Renal cortical epithelial cell (primary cell): Measurements from ENCODE around the gene PSMC3IP. TPM values are rescaled to one million over a fixed set of nuclear protein-coding genes. Genes with fewer than 3 reads are reported as not detected.
"Not testable (repeated sequence)": the region's sequence is repeated elsewhere in the genome, so short reads cannot be mapped to it uniquely, and the experiment has no call there.

ENCODE experiments used
- DNase-seq: peaks from one replicate; pipeline ENCODE4 v3.0.0-alpha.2; 2011; ENCODE audit warnings: low read depth
- total RNA-seq: library from RNA; depleted of rRNA; stranded (reverse); fragments of >200 nt; gene quantifications from 2 replicates; pipeline ENCODE4 v1.2.3, GENCODE V29; 2014

The PSMC3IP gene
- total RNA-seq, result 2.9 and 5.0 TPM in 2 replicates

DNA sequence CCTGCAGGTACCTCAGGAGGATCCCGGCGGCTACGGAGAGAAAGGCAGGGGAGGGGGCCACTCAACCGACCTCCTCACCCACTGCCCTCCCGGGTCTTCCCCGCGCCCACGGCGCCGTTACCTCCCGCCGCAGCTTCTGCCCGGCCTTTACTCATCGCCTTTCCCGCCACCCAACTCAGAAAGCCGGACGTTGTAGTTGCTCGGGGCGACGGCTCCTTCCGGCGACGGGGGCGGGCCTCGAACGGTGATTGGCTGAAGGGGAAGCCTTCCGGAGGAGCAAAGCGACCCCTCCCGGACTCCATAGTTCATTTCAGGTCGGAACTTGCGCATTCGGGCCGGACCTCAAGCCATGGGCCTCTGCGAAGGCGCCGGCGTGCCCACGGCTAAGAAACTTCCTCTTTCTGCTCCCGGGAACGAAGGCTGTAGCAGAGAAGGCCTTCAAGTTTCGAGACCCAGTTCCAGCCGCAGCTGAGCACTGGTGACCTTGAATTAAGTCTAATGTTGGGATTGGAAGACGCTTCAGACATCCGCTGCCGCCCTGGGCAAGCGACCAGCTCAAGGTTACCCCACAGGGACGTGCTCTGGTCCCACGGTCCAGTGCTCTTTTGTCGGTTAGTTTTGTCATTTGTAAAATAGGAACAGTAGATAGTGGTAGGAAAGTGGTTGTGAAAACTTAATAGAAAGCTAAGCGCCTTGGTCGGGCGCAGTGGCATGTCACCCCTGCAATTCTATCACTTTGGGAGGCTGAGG, at the start of gene PSMC3IP:
Gene PSMC3IP, minus strand, starts transcription at position 198 of the 750 bp plus-strand sequence. Its CDS starts 43 bp downstream, at position 155.
- DNase-seq, result peak; percentile 85

GRCh38 chr17:42623732-42624596, 46.4 kb upstream of the PSMC3IP start:
- DNase-seq, result peak; percentile 60

DNA sequence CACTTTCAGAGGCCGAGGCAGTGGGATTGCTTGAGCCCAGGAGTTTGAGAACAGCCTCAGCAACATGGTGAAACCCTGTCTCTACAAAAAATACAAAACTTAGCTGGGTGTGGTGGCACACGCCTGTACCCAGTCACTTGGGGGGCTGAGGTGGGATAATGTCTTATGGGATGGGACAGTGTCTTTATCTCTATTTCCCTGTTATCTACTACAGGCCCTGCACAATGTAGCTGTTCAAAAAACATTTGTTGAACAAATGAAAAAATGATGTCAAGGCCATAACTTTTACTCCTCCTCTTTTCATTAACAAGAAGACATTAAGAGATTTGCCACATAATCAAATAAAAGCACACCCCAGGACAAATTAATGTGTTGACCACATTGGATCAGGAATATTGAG, 45.7 kb upstream of the PSMC3IP start:
- no peak for DNase-seq

GRCh38 chr17:42621987-42622386, 44.5 kb upstream of the PSMC3IP start:
- DNase-seq, result not testable (repeated sequence)

DNA sequence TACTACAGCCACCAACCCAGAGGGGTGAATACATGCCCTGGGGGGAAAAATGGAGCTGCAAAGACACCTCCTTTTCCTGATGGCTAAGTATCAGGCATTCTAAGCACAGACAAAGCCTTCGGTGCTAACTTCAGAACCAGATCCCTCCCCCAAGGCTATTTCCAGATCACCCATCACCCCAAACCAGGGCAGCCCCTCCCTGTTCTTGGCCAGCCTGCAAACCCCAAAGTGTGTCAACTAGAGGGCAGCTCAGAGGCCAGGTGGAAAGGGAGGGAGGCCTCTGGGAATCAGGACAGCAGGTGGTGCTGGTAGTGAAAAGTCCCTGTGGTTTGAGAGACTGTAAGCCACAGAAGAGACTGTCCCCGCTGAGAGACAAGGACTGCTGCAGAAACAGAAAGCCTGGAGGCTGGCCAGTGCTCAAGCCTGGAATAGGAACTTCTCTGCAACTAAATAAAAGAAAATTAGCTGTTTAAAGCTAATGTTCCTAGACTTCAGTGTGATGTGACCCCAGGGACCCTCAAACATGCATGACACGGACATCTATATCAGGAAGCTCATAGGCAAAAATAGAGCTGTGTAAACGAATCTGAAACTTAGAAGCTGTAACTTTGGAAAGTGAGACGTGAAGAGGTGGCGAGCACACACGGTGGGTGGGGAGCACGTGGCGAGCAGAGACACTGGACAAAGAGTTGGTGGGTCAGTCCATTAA, 41.1 kb upstream of the PSMC3IP start:
- peak; percentile 38 for DNase-seq

DNA sequence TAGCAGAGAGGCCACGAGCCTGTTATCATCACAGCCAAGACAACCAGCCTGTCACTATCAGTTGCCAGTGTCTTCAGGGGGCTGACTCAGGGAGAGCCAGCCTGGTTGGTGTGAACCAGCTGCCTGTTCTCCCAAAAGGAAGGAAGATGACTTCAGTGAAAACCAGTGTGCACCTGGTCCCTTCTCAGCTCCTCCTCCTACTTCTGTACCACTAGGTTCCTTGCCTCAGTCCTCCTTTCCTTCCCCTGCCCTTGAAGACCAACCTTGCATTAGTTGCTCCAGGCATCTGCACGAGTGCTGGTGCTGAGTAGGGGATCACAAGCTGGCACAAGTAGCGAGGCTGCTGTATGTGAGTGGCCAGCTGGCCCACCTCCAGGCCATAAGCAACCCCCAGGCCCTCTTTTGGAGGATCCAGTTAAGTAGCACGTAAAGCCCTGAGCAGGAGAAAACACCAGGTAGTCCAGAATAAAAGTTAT, 40.5 kb upstream of the PSMC3IP start:
- DNase-seq, result no peak

DNA sequence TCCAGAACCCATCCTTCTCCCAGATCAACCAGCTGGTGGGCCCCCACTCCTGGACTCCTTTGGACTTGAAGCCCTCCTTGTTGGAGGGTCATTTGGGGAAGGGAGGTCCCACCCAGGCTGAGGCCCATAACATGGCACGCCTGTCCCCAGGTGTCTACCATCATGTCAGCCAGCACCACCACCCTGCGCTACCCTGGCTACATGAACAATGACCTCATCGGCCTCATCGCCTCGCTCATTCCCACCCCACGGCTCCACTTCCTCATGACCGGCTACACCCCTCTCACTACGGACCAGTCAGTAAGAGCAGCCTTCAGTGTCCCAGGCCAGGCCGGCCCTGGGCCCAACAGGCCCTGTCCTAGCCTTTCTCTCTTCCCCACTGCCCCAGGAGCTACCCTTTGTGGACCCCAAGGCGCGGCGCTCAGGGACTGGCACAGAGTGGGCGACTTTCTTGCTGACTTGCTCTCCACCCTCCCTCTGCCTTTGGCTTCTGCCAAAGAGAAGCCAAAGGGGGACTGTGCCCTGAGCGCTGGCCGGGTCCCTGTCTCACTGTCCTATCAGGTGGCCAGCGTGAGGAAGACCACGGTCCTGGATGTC, 36.3 kb upstream of the PSMC3IP start:
- DNase-seq, result no peak

GRCh38 chr17:42612013-42612412, 34.5 kb upstream of the PSMC3IP start:
- DNase-seq, result no peak

DNA sequence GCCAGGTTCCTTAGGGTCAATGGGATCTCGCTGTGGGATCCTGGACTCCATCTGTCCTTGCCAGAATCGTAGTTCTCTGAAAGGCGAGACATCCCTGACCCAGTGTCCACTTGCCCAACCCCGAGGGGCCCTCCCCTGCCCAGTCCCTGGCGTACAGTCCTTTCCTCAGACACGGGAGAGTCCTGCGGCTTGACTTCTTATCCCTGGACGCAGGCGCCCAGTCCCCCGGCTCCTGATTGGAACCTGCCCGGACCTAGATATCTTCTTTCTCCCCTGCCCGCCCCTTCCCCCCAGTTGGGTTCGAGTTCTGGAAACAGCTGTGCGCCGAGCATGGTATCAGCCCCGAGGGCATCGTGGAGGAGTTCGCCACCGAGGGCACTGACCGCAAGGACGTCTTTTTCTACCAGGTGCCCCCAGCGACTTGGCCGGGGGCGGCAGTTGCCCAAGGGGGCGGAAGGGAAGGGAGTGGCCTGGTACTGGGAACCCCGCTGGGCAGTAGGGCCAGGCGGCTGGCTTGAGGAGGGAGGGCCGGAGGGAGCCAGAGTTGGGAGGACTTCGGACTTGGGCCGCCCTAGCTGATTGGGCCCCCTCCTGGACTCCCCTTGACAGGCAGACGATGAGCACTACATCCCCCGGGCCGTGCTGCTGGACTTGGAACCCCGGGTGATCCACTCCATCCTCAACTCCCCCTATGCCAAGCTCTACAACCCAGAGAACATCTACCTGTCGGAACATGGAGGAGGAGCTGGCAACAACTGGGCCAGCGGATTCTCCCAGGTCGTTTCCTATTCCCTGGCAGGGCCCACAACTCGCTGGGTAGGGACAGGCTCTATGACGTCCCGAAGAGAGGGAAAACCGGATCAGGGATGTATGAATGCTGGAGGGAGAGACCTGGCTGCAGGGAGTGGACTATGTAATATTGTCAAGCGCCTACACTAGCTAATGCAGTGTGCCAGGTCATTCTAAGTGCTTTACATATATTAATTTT, 32.6 kb upstream of the PSMC3IP start:
- DNase-seq, result not testable (repeated sequence)

- DNase-seq, result peak; percentile 97
These were observed 31.8 kb upstream of the PSMC3IP start, which contains the start of the genes RETREG3 and TUBG1 for GRCh38 chr17:42609182-42609813. TSS of gene RETREG3 (minus strand) at chr17:42609374. CDS start at chr17:42609324, 50 bp downstream. TSS of gene TUBG1 (plus strand) at chr17:42609683. CDS start at chr17:42609738, 55 bp downstream.

DNA sequence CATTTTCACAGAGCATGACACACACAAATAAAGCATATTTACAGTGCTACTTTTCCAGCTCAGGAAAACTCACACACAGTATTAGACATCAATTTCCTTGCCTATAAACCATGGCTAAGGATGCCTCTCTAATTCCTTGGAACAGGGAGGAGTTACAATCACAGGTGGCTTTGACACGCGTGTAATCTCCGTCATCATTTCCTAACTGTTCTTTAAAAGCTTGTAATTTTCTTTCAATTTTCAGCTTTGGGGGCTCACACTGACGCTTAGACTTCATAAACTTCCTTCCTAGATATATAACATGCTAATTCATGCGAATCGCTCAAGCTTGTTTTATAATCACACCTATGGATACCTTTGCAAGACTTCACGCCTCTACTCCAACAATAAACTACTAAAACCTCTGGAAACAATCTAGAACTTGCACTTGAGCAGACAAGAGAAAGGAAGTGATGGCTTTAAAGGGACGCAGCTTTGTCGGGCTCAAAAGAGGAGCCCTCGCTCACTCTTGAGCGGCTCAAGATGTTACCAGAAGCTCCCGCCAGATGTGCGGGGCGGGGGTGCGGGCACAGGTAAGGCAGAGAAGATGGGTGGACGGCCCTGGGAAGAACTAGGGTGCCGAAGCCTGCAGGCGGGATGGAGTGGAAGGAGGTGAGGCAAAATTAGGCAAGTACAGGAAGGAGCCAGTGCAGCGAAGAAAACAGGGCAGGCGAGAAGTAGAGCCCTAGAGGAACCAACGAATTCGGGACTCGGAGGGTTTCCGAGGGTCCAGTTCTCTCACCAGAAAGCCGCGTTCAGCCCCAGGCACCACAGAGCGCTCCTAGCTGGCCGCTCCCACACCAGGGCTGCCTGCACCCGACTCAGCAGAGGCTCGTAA, 31.0 kb upstream of the PSMC3IP start:
- DNase-seq, result no peak

- DNase-seq, result no peak
These were observed 30.2 kb upstream of the PSMC3IP start for GRCh38 chr17:42607769-42608168.

DNA sequence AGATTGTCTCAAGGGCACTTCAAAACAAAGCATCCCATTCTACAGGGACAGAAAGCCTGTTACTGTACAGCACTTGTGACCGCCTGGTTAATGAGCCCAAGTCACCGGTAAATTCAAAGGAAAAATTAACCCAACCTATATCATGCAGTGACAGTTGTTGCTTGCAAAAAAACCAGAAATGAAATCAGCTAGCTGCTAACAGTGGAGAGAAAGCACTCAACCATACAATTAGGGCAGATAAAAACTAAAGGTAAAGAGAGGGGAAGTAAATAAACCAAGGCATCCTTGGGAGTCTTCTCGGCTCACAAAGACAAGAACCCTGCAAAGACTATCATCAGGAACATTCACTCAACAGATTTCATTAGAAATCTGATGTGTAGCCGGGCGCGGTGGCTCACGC, 25.8 kb upstream of the PSMC3IP start:
- no peak for DNase-seq

- no peak for DNase-seq
These were observed 21.4 kb upstream of the PSMC3IP start for GRCh38 chr17:42598905-42599304.

DNA sequence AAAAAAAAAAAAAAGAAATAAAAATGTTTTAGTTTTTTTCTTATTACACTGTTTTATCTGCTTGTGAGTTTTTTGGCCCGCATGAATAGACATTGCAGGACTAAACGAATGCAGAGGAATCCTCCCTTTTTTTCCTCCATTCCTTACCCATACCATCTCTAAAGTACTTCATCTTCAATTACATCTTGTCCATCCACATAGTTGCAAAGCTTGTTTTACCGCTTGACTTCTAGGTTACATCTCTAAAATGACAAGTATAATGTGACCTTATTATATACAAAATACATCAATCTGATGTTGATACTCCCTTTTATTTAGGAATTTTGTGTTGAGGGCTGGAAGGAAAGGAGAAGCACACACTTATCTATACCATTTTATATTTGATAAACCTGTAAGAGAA, 18.9 kb upstream of the PSMC3IP start:
- no peak for DNase-seq

GRCh38 chr17:42591411-42591810, 13.9 kb upstream of the PSMC3IP start:
- DNase-seq, result no peak

DNA sequence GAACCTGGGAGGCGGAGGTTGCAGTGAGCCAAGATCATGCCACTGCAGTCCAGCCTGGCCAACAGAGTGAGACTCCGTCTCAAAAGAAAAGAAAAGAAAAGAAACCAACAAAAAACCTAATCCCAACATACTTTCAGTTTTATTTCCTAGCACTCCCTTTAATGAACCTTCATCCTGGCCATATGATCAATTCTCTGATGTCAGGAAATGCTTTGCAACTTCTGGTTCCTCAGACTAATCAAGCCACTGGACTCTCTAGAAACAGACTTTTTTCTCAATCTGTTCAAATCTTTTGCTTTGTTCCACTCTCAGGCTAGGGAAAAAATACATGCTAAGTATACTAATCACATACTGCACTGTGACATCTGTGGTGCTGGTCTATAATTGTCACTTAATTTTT, 13.4 kb upstream of the PSMC3IP start:
- DNase-seq, result no peak

DNA sequence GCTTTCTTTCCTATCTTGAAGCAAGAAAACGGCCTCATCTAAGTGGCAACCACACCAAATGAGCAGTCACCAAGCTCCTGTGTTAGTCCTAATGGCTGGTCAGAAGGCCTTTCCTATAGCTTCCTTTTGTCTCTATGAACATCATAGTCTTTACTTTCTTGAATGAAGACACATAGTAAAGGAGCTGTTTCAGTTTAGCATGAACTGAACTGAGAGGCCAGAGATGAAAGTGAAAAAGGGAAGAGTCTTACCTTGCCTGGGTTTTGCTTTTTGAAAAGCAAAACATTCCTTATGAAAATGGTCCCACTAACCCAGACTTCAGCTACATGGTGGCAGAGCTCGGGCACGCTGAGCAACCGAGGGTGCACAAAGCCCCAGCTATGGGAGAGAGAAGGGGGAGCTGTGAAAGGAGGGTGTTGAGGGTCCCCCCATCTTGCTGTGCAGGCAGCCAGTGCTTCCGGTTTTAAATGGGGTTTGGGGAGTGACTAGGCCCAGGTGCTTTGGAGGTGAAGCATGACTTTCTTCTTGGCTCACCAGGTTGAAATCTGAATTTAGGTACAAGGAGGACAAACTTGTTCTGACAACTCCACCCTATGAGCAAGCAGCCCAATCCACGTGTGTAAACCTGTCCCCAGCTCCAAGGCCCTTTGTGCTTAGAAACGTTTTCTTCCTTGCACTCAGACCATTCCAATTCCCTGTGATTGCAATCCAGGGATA, 9.1 kb upstream of the PSMC3IP start:
- no peak for DNase-seq
